Pancreas (tissue), 10 donors: ENCODE measurements around the gene SGK1. TPM values are rescaled to one million over a fixed set of nuclear protein-coding genes. Genes with fewer than 3 reads are reported as not detected.

ENCODE experiments used
- ATAC-seq, 4 donors: fragments of 200-7000 bp; cut with Tn5 transposase; one replicate each; pipeline versions ENCODE4 v1.8.0 to v1.9.1; 2020; ENCODE audit warnings: mild to moderate bottlenecking in 4 of 4, moderate library complexity in 4 of 4
- DNase-seq, 6 donors: peaks; one replicate each; pipeline ENCODE4 v3.0.0-alpha.2; 2020
- FAIRE-seq: peaks from 2 replicates; lab custom pipeline; 2012; peaks lifted over from hg19 to GRCh38; lab: Jason Lieb, UNC
- H3K27ac ChIP-seq, 4 donors: fragments of 200-600 bp; sonication (generic); 1 replicate in 3 of 4; 2 replicates in 1 of 4; pipeline versions ENCODE4 v1.5.0 to v1.8.0; 2020
- H3K27me3 ChIP-seq, 4 donors: fragments of 200-600 bp; one replicate each; pipeline ENCODE4 v1.8.0; 2021
- H3K36me3 ChIP-seq, 3 donors: fragments of 200-600 bp; sonication (generic) in 1 of 3; one replicate each; pipeline versions ENCODE4 v1.5.0 to v1.8.0; 2020 to 2021
- H3K4me1 ChIP-seq, 3 donors: fragments of 200-600 bp; one replicate each; pipeline ENCODE4 v1.8.0; 2021
- H3K4me3 ChIP-seq, 4 donors: fragments of 200-600 bp; sonication (generic) in 2 of 4; one replicate each; pipeline versions ENCODE4 v1.5.0 to v1.8.0; 2020 to 2021
- H3K9me3 ChIP-seq, 4 donors: fragments of 200-600 bp; one replicate each; pipeline ENCODE4 v1.8.0; 2021
- CTCF ChIP-seq, 4 donors: fragments of 200-600 bp; sonication (generic) in 3 of 4; IDR thresholded peaks; one replicate each; pipeline versions ENCODE4 v1.5.0 to v1.8.0; 2021; ENCODE audit warnings: antibody characterized with exemption in 4 of 4
- WGBS, 2 donors: extraction: QIAGEN DNeasy Blood & Tissue Kit; methylation state at CpG; one replicate each; pipeline ENCODE4 v1.1.7; 2013; 5-methylcytosine and 5-hydroxymethylcytosine counted together
- intact Hi-C, 3 donors: fragments of 100-400 bp; cut with DNase I; formaldehyde crosslinking; loops; one replicate each; pipeline versions ENCODE4 v1.11.1 to v1.14.2; 2022
- polyA plus RNA-seq, 2 donors: library from polyadenylated mRNA; stranded (reverse); fragments of 200-250 nt; gene quantifications; one replicate each; pipeline ENCODE4 v1.2.3, GENCODE V29; 2013
- total RNA-seq, 6 donors: library from RNA; stranded (reverse); fragmentation: NEBNext Ultra II Directional in 4 of 6; extraction: Animal tissue kit (Norgen Biotek cat#: 25700) in 4 of 6; gene quantifications; one replicate each; pipeline versions ENCODE4 v1.2.1 to v1.2.4, GENCODE V29; 2021 to 2023
- donor health status: healthy with polysubstance abuse.
- donor health status: DM: no; HTN: no; CAD: no; lungs with moderate emphysema.
- donor health status: DM: no; HTN: no; CAD: no.
- donor health status: control.
- donor health status: control.
- donor health status: Bipolar disorder and iron deficiency.
- donor health status: DM: yes; HTN: yes; CAD: no.
- donor health status: DM: no; HTN: no; CAD: no.
- donor health status: DM: no; HTN: no; CAD: no.
- donor health status: DM: yes; HTN: yes; CAD: no.

Gene SGK1
- total and polyA plus RNA-seq, 8 donors, result 56.8 to 189 (median 95.4) TPM

GRCh38 chr6:134168590-134169208 is 149.2 kb downstream of the SGK1 start:
- no peak for DNase-seq
- Histone ChIP-seq H3K4me1 (peaks cover 6 to 12% (median 8%) of the 10 kb centered on the region in 3 donors), H3K4me3 (peak overlapping the region in 2 of 4 donors; percentile 69 to 97), H3K9me3 (no peaks in the 10 kb centered on the region), H3K27me3 (no peaks in the 10 kb centered on the region), H3K27ac (peak overlapping the region in 2 of 4 donors; percentile 99), H3K36me3 (peaks cover 2 to 45% (median 35%) of the 10 kb centered on the region in 3 donors)
- no peak for TF ChIP-seq CTCF (IDR thresholded peaks at IDR 0.05)
- WGBS, 2 donors, result 76 to 78% methylated on average over 8 of the region's 8 CpGs
- peak in 3 of 4 donors; percentile 1 to 10 (median 2) for ATAC-seq
- intact Hi-C loops, result no loop called here
- FAIRE-seq, result no peak

GRCh38 chr6:134166511-134167261 is 151.2 kb downstream of the SGK1 start:
- Histone ChIP-seq H3K4me1 (peaks cover 4 to 12% (median 6%) of the 10 kb centered on the region in 3 donors), H3K27me3 (no peaks in the 10 kb centered on the region), H3K4me3 (no peak overlapping the region), H3K9me3 (no peaks in the 10 kb centered on the region), H3K27ac (peak overlapping the region in 2 of 4 donors; percentile 34 to 99), H3K36me3 (peaks cover 2 to 25% (median 15%) of the 10 kb centered on the region in 3 donors)
- DNase-seq (no peak), ATAC-seq (peak; percentile 1 to 45 (median 14)), FAIRE-seq (no peak)
- 40 to 45% methylated on average over 7 of the region's 7 CpGs for WGBS, 2 donors
- intact Hi-C loops, result no loop called here
- TF ChIP-seq CTCF (IDR thresholded peaks at IDR 0.05), result no peak

- Histone ChIP-seq H3K27ac (no peak overlapping the region), H3K4me1 (peaks cover 3 to 12% (median 6%) of the 10 kb centered on the region in 3 donors), H3K27me3 (no peaks in the 10 kb centered on the region), H3K36me3 (peaks cover 0 to 15% (median 6%) of the 10 kb centered on the region in 3 donors), H3K4me3 (no peak overlapping the region), H3K9me3 (no peaks in the 10 kb centered on the region)
- no peak for TF ChIP-seq CTCF (IDR thresholded peaks at IDR 0.05)
- ATAC-seq (no peak), DNase-seq (no peak), FAIRE-seq (no peak)
- WGBS, 2 donors, result 71 to 78% methylated on average over 5 of the region's 5 CpGs
- intact Hi-C loops, result no loop called here
Observed at GRCh38 chr6:134165561-134166201, 152.2 kb downstream of the SGK1 start.

GRCh38 chr6:134164300-134164699 is 153.6 kb downstream of the SGK1 start:
- no peak for ATAC-seq
- 85 to 91% methylated on average over 8 of the region's 8 CpGs for WGBS, 2 donors
- Histone ChIP-seq H3K4me1 (peaks cover 3 to 12% (median 3%) of the 10 kb centered on the region in 3 donors), H3K9me3 (no peaks in the 10 kb centered on the region), H3K36me3 (peaks cover 0 to 4% (median 0%) of the 10 kb centered on the region in 3 donors), H3K27me3 (no peaks in the 10 kb centered on the region), H3K27ac (no peak overlapping the region), H3K4me3 (no peak overlapping the region)
- FAIRE-seq, result no peak
- intact Hi-C loops, result no loop called here
- no peak for DNase-seq
- no peak for TF ChIP-seq CTCF (IDR thresholded peaks at IDR 0.05)
